ENCODE measurements around the gene METTL9.
A peak's percentile ranks its signal among the peaks of the same experiment; 100 is the strongest.

DNA sequence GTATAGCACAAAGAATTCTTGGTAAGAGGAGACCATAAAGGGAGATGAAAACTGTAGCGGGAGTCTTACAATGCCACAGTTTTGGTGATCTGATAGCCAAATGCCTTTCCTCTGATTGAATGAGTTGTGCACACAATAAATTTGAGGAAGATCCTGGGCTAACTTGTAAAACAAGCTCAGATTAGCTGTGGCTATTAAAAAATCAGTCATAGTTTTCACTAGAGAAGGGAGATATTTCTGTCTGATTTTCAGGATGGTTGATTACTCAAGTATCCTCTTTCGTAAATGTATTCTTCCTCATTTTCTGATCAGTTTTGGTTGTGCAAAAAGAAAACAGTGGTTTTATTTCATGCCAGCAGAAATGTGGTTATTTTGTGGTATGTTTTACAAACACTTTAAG is 9.1 kb upstream of the METTL9 start:
- TF ChIP-seq, protein P1, sequence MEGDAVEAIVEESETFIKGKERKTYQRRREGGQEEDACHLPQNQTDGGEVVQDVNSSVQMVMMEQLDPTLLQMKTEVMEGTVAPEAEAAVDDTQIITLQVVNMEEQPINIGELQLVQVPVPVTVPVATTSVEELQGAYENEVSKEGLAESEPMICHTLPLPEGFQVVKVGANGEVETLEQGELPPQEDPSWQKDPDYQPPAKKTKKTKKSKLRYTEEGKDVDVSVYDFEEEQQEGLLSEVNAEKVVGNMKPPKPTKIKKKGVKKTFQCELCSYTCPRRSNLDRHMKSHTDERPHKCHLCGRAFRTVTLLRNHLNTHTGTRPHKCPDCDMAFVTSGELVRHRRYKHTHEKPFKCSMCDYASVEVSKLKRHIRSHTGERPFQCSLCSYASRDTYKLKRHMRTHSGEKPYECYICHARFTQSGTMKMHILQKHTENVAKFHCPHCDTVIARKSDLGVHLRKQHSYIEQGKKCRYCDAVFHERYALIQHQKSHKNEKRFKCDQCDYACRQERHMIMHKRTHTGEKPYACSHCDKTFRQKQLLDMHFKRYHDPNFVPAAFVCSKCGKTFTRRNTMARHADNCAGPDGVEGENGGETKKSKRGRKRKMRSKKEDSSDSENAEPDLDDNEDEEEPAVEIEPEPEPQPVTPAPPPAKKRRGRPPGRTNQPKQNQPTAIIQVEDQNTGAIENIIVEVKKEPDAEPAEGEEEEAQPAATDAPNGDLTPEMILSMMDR (IDR thresholded peaks at IDR 0.05) = no peak
- TF ChIP-seq POLR2A (IDR thresholded peaks at IDR 0.05) = no peak
- peak in 1 of 2 donors; percentile 12 for TF ChIP-seq POLR2AphosphoS5 (IDR thresholded peaks at IDR 0.05; ENCODE audit: insufficient read depth in 1 of 2, low read depth in 1 of 2)
